ENCODE results near the gene GOLPH3. TPM values are rescaled to one million over a fixed set of nuclear protein-coding genes. Genes with fewer than 3 reads are reported as not detected.
A peak's percentile ranks its signal among the peaks of the same experiment; 100 is the strongest.

The GOLPH3 gene
- total RNA-seq, 6 experiments from 2014 or later, result 86.3 to 97.0 (median 93.8) TPM

GRCh38 chr5:32144378-32145207 lies 29.5 kb downstream of the GOLPH3 start:
- Mint-ChIP-seq H3K27me3 (ENCODE audit: insufficient read depth) (no peaks in the 10 kb centered on the region), H3K27ac (peak overlapping the region; percentile 15; the same call in 1 of the 2 replicates), H3K4me3 (no peak overlapping the region; the same call in 1 of the 2 replicates), H3K36me3 (ENCODE audit: low read depth) (peaks cover 21% of the 10 kb centered on the region), H3K9me3 (no peaks in the 10 kb centered on the region), H3K4me1 (ENCODE audit: low read depth) (peaks cover 51% of the 10 kb centered on the region)
- TF ChIP-seq CTCF (IDR thresholded peaks at IDR 0.05), result no peak
- no peak for DNase-seq

GRCh38 chr5:32143617-32144377 lies 30.3 kb downstream of the GOLPH3 start:
- Mint-ChIP-seq H3K4me1 (ENCODE audit: low read depth) (peaks cover 43% of the 10 kb centered on the region), H3K4me3 (no peak overlapping the region), H3K9me3 (no peaks in the 10 kb centered on the region), H3K27ac (peak overlapping the region; percentile 12; the same call in 1 of the 2 replicates), H3K27me3 (ENCODE audit: insufficient read depth) (no peaks in the 10 kb centered on the region), H3K36me3 (ENCODE audit: low read depth) (peaks cover 23% of the 10 kb centered on the region)
- DNase-seq, result no peak
- TF ChIP-seq CTCF (IDR thresholded peaks at IDR 0.05), result no peak

- Mint-ChIP-seq H3K4me3 (no peak overlapping the region), H3K4me1 (ENCODE audit: low read depth) (peaks cover 16% of the 10 kb centered on the region), H3K36me3 (ENCODE audit: low read depth) (peaks cover 33% of the 10 kb centered on the region), H3K9me3 (no peaks in the 10 kb centered on the region), H3K27ac (no peak overlapping the region), H3K27me3 (ENCODE audit: insufficient read depth) (peaks cover 2% of the 10 kb centered on the region)
- no peak for DNase-seq
- TF ChIP-seq CTCF (IDR thresholded peaks at IDR 0.05), result no peak
Observed at GRCh38 chr5:32138839-32139493, 35.2 kb downstream of the GOLPH3 start.

- Mint-ChIP-seq H3K36me3 (ENCODE audit: low read depth) (peaks cover 47% of the 10 kb centered on the region), H3K4me3 (no peak overlapping the region), H3K9me3 (no peaks in the 10 kb centered on the region), H3K27me3 (ENCODE audit: insufficient read depth) (peaks cover 2% of the 10 kb centered on the region), H3K4me1 (ENCODE audit: low read depth) (peaks cover 29% of the 10 kb centered on the region), H3K27ac (no peak overlapping the region)
- no peak for DNase-seq
- no peak for TF ChIP-seq CTCF (IDR thresholded peaks at IDR 0.05)
Observed at GRCh38 chr5:32136342-32136741, 37.8 kb downstream of the GOLPH3 start.

GRCh38 chr5:32135086-32135485 lies 39.0 kb downstream of the GOLPH3 start:
- peaks cover 55% of the 10 kb centered on the region for H3K36me3 Mint-ChIP-seq (ENCODE audit: low read depth)
- H3K4me1 Mint-ChIP-seq (ENCODE audit: low read depth), result peaks cover 40% of the 10 kb centered on the region
- peak overlapping the region; percentile 33; the same call in 1 of the 2 replicates for H3K27ac Mint-ChIP-seq
- H3K9me3 Mint-ChIP-seq, result no peaks in the 10 kb centered on the region
- DNase-seq, result no peak
- TF ChIP-seq CTCF (IDR thresholded peaks at IDR 0.05), result no peak
- no peak overlapping the region for H3K4me3 Mint-ChIP-seq
- H3K27me3 Mint-ChIP-seq (ENCODE audit: insufficient read depth), result peaks cover 2% of the 10 kb centered on the region
